Inferior parietal cortex (tissue), 1 donor: ENCODE measurements around the gene HNRNPU.

Experiments used
- DNase-seq: peaks from one replicate; pipeline ENCODE4 v3.0.0-alpha.2; 2016; ENCODE audit errors: extremely low spot score

Gene HNRNPU

GRCh38 chr1:244864253-244865027 lies at the start of gene HNRNPU:
Gene HNRNPU, minus strand, starts transcription at chr1:244864543. Its CDS starts 236 bp downstream, at chr1:244864307.
- DNase-seq, result peak; percentile 98

DNA sequence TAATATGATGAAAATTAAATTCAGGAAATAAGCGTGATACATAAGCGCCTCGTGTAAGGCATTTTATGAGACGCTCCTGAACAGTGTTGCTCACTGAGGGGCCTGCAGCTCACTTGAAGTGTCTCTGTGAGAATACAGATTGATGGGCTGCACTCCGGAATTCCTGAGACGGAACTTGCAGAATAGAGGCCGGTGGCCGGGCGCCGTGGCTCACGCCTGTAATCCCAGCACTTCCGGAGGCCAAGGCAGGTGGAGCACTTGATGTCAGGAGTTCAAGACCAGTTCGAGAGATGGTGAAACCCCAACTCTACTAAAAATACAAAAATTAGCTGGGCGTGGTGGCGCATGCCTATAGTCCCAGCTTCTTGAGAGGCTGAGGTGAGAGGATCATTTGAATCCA lies 49.5 kb upstream of the HNRNPU start:
- no peak for DNase-seq

- no peak for DNase-seq
Measured at GRCh38 chr1:244904119-244904518, 39.8 kb upstream of the HNRNPU start.

DNA sequence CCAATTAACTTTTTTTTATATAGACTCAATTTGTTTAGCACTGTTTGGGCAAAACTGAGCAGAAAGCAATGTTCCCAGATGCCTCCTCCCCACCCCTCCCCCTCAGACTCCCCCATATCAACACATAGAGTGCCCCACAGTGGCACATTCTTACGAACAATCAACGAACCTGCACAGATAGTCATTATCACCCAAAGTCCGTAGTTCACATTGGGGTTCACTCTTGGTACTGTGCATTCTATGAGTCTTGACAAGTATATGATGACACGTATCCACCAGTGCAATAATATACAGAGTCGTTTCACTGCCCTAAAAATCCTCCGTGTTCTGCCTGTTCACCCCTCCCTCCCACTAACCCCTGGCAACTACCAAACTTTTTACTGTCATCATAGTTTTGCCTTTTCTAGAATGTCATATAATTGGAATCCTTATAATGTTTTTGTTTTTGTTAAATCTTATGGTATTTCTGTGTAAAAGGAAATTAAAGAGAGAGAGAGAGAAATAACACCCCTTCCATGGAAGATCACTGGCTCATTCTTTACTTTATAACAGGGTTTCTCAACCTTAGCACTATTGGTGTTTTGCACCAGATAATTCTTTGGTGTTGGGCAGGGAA lies 37.2 kb upstream of the HNRNPU start:
- DNase-seq, result no peak

- no peak for DNase-seq
Measured at GRCh38 chr1:244897476-244898254, 33.3 kb upstream of the HNRNPU start.

DNA sequence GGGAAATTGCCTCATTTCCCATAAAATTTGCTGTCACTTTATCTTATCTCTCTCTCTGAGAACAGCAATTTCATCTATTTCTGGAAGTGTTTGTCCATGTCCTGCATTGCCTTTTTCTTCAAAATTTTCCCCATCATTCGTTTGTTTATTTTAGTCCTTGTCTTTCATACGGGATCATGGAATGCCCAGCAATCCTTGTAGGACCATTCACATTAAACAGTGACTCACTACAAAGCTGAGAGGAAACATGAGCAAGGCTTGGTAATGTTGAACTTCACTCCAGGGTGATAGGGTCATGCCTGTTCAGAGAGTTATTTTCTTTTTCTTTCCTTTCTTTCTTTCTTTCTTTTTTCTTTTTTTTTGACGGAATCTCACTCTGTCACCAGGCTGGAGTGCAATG lies 32.2 kb upstream of the HNRNPU start:
- no peak for DNase-seq

DNA sequence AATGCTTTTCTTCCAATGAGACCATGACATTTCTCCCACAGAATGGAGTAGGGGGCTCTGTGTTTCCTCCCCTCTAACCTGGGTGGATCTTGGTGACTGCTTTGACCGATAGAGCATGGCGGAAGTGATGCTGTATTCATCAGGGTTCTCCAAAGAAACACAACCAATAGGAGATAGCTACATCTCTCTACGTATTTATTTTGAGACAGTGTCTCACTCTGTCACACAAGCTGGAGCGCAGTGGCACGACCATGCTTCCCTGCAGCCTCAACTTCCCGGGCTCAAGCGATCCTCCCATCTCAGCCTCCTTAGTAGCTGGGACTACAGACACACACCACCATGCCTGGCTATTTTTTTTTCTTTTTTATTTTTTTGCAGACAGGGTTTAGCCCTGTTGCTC lies 29.5 kb upstream of the HNRNPU start:
- no peak for DNase-seq

GRCh38 chr1:244887281-244887680 lies 22.9 kb upstream of the HNRNPU start:
- no peak for DNase-seq

GRCh38 chr1:244881552-244882280 lies 17.4 kb upstream of the HNRNPU start:
- no peak for DNase-seq

DNA sequence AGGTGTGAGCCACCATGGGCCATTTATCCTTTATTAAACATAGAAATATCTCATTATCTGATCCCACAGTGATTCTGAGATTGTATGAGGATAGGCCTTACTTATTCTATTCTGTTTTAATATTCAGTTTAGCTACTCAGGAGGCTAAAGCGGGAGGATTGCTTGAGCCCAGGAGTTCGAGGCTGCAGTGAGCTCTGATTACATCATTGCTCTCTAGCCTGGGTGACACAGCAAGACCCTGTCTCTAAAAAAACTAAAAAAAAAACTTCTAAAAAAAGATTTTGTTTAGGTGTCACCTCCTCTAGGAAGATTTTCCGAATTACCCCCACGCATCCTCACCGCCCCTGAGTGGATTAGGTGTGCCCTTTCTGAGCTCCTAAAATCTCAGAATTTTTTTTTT lies 14.3 kb upstream of the HNRNPU start:
- no peak for DNase-seq

DNA sequence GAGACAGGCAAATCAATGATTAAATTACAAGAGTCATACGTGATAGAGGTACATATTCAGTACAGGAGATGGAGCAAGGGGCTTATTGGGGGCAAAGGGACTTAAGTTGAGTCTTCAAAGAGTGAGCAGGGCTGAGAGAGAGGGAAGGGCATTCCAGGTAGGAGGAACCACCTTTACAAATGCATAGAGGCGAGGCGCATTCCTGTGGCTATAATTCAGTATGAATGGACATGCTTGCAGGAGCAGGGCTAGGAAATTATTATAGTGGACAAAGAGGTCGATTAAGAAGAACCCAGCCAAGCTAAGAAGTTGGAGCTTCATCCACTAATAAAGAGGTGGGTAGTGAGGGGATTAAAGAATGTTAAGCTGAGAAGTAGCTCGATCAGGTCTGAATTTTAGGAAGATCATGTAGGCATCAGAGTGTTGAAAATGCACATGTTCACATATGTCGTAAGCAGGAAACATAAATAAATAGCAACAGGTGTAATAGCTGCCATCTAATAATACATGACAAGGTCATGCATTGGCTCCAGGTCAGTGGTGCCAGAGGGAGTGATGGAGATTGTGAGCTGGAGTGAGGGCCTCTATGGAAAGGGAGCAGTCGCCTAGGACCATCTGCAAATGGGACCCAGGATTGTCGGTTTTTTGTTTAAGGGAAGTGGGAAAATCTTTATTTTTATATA lies 12.0 kb upstream of the HNRNPU start:
- no peak for DNase-seq

DNA sequence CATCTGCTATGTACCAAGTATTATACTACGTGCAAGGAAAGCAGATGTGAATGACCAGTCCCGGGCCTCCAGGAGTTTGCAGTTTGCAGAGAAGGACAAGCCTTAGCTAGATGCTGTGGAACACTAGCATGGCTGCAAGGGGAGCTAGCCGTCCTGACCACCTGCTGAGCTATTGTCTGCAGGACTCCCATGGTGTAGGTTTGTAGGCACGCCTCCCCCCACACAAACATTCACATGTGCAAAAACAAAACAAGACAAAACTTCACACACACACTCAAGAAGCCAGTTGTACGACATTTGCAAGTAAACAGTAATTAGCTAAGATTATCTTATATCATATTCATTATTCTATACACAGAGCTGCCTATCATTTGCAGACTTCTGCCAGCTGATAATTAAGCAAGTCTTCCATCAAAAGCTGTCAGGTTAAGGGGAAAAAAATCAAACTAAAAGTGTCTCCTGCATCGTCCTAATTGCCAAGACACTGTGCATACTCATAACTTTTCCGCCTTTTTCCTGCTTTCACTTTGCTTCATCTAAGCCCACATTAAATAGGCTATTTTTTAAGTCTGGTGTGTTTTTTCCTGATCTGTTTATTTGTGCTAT lies 10.7 kb upstream of the HNRNPU start:
- DNase-seq, result no peak

DNA sequence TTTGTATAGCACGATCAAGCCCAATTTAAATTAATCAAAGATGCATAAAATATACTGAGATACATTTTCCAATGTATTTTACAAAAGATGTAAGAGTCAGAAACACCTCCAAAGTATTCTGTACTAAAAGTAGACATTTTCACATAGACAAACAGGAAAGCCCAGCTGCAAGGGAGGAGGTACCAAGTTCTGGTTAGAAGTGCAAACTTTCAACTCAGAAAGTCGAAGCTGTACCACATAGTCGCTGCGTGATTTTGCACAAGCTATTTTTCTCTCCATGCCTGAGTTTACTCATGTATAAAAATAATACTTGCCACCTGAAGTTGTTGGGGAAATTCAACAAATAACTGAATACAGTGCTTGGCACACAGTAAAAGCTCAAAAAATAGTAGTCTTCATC lies 5.6 kb upstream of the HNRNPU start:
- no peak for DNase-seq

DNA sequence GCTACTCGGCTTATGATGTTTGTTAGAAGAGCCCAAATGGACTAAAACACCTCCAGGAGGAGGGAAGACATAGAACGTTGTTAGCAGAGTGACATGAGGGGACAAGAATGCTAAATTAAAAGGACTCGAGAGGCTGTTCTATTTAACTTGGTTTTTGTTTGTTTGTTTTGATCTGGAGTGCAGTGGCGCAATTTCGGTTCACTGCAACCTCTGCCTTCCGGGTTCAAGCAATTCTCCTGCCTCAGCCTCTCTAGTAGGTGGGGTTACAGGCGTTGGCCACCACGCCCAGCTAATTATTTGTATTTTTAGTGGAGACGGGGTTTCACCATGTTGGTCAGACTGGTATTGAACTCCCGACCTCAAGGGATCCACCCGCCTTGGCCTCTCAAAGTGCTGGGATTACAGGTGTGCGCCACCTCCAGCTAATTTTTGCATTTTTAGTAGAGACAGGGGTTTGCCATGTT lies 5.1 kb upstream of the HNRNPU start:
- DNase-seq, result no peak

- no peak for DNase-seq
Measured at GRCh38 chr1:244868484-244869363, 4.4 kb upstream of the HNRNPU start.

DNA sequence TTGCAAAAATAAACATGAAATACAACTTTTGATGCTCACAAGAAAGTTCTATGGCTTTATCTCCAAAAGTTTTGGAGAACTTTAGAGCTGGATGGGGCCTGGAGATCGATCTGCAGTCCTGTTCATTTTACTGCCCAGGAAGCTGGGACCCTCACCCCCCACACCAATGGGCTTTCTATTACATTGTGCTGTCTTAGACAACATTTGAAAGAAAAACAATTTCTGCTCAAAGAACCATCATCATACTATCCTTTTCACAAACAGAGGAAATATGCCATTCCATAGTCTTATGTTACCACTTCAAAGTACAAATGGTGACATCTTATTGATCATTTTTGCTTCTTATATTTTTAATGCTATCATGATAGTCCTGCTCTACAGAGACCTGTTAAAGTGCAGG lies 2.0 kb upstream of the HNRNPU start:
- DNase-seq, result no peak

- DNase-seq, result no peak
Measured at GRCh38 chr1:244865820-244866219, 1.5 kb upstream of the HNRNPU start.

GRCh38 chr1:244865028-244865371 lies 657 bp upstream of the HNRNPU start:
- no peak for DNase-seq

DNA sequence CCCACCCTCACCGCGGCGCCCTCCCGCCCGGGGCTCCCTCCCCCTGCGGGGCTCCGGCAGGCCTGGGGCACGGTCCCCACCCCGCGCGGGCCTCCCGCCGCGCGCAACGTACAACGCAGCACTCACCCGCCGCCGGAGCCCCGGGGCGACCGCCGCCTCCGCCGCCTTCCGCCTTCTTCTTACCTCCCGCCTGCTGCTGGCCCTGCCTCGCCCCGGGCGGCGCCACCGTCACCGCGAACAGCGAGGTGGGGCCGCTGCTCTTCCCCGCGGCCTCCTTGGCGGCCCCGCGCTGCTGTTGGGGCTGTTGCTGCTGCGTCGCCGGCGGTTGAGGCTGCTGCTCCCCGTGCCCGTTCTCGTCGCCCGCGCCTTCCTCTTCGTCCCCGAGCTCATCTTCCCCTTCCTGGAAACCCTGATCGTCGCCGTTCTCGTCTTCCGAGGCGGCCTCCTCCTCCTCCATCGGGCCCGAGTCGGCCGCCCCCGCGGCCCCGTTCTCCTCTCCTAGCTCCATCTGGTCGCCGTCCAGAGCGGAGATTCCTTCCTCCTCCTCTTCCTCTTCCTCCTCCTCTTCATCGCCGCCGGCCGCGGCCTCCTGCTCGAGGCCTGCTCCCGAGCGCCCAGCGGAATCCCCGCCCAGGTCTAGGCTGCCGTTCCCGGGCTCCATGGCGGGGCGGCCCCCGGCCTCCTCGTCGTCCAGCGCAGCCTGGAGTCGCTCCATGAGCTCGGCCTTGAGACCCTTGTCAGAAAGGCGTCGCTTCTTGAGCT lies 671 bp downstream of the HNRNPU start:
- no peak for DNase-seq
